ENCODE results near the gene TRPT1.

Gene TRPT1

GRCh38 chr11:64251753-64252002, 25.7 kb upstream of the TRPT1 start:
- H3K4me3 ChIP-seq (replicated peaks; ENCODE audit: insufficient read depth, low read length) = peak overlapping the region; percentile 75
- H3K27me3 ChIP-seq (ENCODE audit: insufficient read depth, poor library complexity, severe bottlenecking) = no peaks in the 10 kb centered on the region
- peak overlapping the region; percentile 49; the same call in 1 of the 2 replicates for H3K27ac ChIP-seq (replicated peaks)
- TF ChIP-seq POLR2AphosphoS5 (IDR thresholded peaks at IDR 0.05; ENCODE audit: low read depth) (no peak), GABPA (IDR thresholded peaks at IDR 0.05; ENCODE audit: low read depth) (no peak), REST (IDR thresholded peaks at IDR 0.05; ENCODE audit: insufficient replicate concordance, low read depth) (no peak), SPI1 (IDR thresholded peaks at IDR 0.05; ENCODE audit: borderline replicate concordance, low read depth) (no peak)
- TF ChIP-seq, protein P1, sequence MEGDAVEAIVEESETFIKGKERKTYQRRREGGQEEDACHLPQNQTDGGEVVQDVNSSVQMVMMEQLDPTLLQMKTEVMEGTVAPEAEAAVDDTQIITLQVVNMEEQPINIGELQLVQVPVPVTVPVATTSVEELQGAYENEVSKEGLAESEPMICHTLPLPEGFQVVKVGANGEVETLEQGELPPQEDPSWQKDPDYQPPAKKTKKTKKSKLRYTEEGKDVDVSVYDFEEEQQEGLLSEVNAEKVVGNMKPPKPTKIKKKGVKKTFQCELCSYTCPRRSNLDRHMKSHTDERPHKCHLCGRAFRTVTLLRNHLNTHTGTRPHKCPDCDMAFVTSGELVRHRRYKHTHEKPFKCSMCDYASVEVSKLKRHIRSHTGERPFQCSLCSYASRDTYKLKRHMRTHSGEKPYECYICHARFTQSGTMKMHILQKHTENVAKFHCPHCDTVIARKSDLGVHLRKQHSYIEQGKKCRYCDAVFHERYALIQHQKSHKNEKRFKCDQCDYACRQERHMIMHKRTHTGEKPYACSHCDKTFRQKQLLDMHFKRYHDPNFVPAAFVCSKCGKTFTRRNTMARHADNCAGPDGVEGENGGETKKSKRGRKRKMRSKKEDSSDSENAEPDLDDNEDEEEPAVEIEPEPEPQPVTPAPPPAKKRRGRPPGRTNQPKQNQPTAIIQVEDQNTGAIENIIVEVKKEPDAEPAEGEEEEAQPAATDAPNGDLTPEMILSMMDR (IDR thresholded peaks at IDR 0.05; ENCODE audit: insufficient read depth, low read length) = no peak
- DNase-seq (ENCODE audit: low read depth in 1 of 2, low spot score in 1 of 2) = no peak

GRCh38 chr11:64251016-64251752, 25.2 kb upstream of the TRPT1 start, which contains the start of gene PLCB3:
Gene PLCB3 (plus strand): TSS chr11:64251530. CDS start chr11:64251650, 120 bp downstream.
- Histone ChIP-seq H3K27me3 (ENCODE audit: insufficient read depth, poor library complexity, severe bottlenecking) (no peaks in the 10 kb centered on the region), H3K4me3 (replicated peaks; ENCODE audit: insufficient read depth, low read length) (peak within 1 kb of the TSS; percentile 75), H3K27ac (replicated peaks) (peak within 1 kb of the TSS; percentile 49)
- TF ChIP-seq REST (IDR thresholded peaks at IDR 0.05; ENCODE audit: insufficient replicate concordance, low read depth) (no peak), POLR2AphosphoS5 (IDR thresholded peaks at IDR 0.05; ENCODE audit: low read depth) (no peak), SPI1 (IDR thresholded peaks at IDR 0.05; ENCODE audit: borderline replicate concordance, low read depth) (no peak), GABPA (IDR thresholded peaks at IDR 0.05; ENCODE audit: low read depth) (no peak)
- TF ChIP-seq, protein P1 (IDR thresholded peaks at IDR 0.05; ENCODE audit: insufficient read depth, low read length) = no peak
- DNase-seq (ENCODE audit: low read depth in 1 of 2, low spot score in 1 of 2) = peak in 1 of 2 experiments; percentile 44

DNA sequence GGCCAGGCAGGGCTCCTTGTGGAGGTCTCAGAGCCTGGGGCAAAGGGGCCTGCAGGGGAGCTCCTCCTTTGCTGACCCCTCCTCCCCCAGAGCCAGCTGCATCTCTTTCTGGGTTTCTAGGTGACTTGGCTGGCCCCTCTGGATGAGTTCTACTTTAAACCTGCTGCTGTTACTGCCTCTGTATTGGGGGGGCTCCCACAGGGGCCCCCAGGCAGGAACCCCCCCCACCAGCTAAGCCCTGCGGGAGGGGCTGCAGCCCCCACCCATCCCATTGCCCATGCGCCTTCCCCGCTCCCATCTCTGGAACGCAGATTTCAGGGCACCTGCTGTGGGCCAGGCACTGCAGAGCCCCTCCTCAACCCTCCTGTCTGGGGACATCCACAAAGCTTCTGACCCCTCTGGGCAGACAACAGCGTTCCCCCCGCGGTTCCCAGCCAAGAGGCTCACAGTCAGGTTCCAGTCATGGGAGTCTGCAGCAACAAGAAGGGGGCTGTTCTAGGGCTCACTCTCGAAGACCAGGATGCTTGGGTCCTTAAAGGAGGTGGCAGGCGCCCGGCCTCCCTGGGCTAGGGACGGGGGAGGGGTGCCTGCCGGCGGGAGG, 24.5 kb upstream of the TRPT1 start:
- Histone ChIP-seq H3K27ac (replicated peaks) (no peak overlapping the region; the same call in 1 of the 2 replicates), H3K27me3 (ENCODE audit: insufficient read depth, poor library complexity, severe bottlenecking) (no peaks in the 10 kb centered on the region), H3K4me3 (replicated peaks; ENCODE audit: insufficient read depth, low read length) (peak overlapping the region; percentile 75)
- TF ChIP-seq POLR2AphosphoS5 (IDR thresholded peaks at IDR 0.05; ENCODE audit: low read depth) (no peak), SPI1 (IDR thresholded peaks at IDR 0.05; ENCODE audit: borderline replicate concordance, low read depth) (no peak), REST (IDR thresholded peaks at IDR 0.05; ENCODE audit: insufficient replicate concordance, low read depth) (no peak)
- no peak for DNase-seq (ENCODE audit: low read depth in 1 of 2, low spot score in 1 of 2)

Measured in HL-60 (cell line).